ENCODE results near the gene KCNT2. TPM values are rescaled to one million over a fixed set of nuclear protein-coding genes. Genes with fewer than 3 reads are reported as not detected.

Gene KCNT2
- total and polyA plus RNA-seq, 2 of the 8 experiments (the other 6 are each of a cell fraction or from before 2014, with no cell fraction given), result 2.3 to 10.2 TPM

- no peak overlapping the region for H3K18ac ChIP-seq (ENCODE audit: extremely low read depth, low read length)
- H2AK5ac ChIP-seq (ENCODE audit: low read depth, low read length), result no peak overlapping the region
- no peak overlapping the region for H4K8ac ChIP-seq (ENCODE audit: extremely low read depth, insufficient read depth, low read length)
- ChIA-PET CTCF (ENCODE audit: partially characterized antibody) (interaction anchor here (0.6 kb wide), 1 partner anchor 393 kb away, joined by 3 read pairs; no protein-coding TSS in a partner anchor), POLR2A (ENCODE audit: partially characterized antibody) (no interaction called here)
- no peak overlapping the region for H4K91ac ChIP-seq (replicated peaks; ENCODE audit: insufficient read length, low read length)
- no peak overlapping the region for H2BK120ac ChIP-seq (replicated peaks; ENCODE audit: low read depth, low read length)
- no peak overlapping the region for H3K9ac ChIP-seq (replicated peaks in 1 of 4; ENCODE audit: extremely low read depth in 1 of 4, low read depth in 3 of 4, low read length in 3 of 4)
- H3K23ac ChIP-seq (ENCODE audit: insufficient read length), result no peak overlapping the region
- no peak overlapping the region for H3K4me3 ChIP-seq (ENCODE audit: extremely low read depth in 1 of 4, insufficient read depth in 2 of 4, low read depth in 3 of 4, low read length in 4 of 4)
- no peaks in the 10 kb centered on the region for H3K4me1 ChIP-seq (replicated peaks in 1 of 4; ENCODE audit: control insufficient read depth in 3 of 4, insufficient read depth in 4 of 4, low read length in 3 of 4)
- H3K27ac ChIP-seq (ENCODE audit: low read depth, low read length), result no peak overlapping the region
- no peak for DNase-seq (ENCODE audit: low read depth in 1 of 2, low spot score in 2 of 2)
- H3K27me3 ChIP-seq (replicated peaks in 1 of 4; ENCODE audit: control insufficient read depth in 3 of 4, extremely low read depth in 1 of 4, insufficient read depth in 3 of 4, low read length in 3 of 4), result no peaks in the 10 kb centered on the region
- H4K20me1 ChIP-seq (replicated peaks in 1 of 2; ENCODE audit: control insufficient read depth in 1 of 2, insufficient read depth in 2 of 2, low read length in 2 of 2), result no peaks in the 10 kb centered on the region
- no peak overlapping the region for H2BK20ac ChIP-seq (ENCODE audit: low read length)
- no peak overlapping the region for H2BK5ac ChIP-seq (ENCODE audit: low read depth, low read length)
- H2AFZ ChIP-seq (ENCODE audit: low read length), result no peak overlapping the region
- no peaks in the 10 kb centered on the region for H3K79me2 ChIP-seq (ENCODE audit: control insufficient read depth in 1 of 2, insufficient read depth in 2 of 2, low read length in 2 of 2)
- H3K23me2 ChIP-seq (ENCODE audit: low read depth, low read length), result no peaks in the 10 kb centered on the region
- H3K9me3 ChIP-seq (ENCODE audit: insufficient read depth in 2 of 2, low read depth in 1 of 2, low read length in 1 of 2), result no peaks in the 10 kb centered on the region
- 90% methylated on average over 3 of the region's 3 CpGs; no CpG with 5 or more reads in 1 of the 2 experiments for WGBS, 2 experiments (ENCODE audit: extremely low coverage in 1 of 2, insufficient coverage in 1 of 2, insufficient read length in 1 of 2, insufficient replicate concordance in 2 of 2, low coverage in 1 of 2, low lambda C conversion rate in 2 of 2, missing lambda C conversion rate in 1 of 2)
- no peak overlapping the region for H2BK12ac ChIP-seq (ENCODE audit: low read depth, low read length)
- H3K56ac ChIP-seq (replicated peaks; ENCODE audit: insufficient read length, low read depth, low read length), result no peak overlapping the region
- H3K4me2 ChIP-seq (ENCODE audit: insufficient read depth in 1 of 2, low read depth in 2 of 2, low read length in 2 of 2), result no peak overlapping the region
- H3K4ac ChIP-seq (replicated peaks; ENCODE audit: insufficient read length, low read depth, low read length), result no peak overlapping the region
- H3K14ac ChIP-seq (ENCODE audit: insufficient read length), result no peak overlapping the region
- H3K36me3 ChIP-seq (ENCODE audit: control insufficient read depth in 2 of 4, insufficient read depth in 4 of 4, low read length in 3 of 4), result peaks cover 0 to 11% (median 0%) of the 10 kb centered on the region in 4 experiments; a peak in 2 of 8 replicates
- no peak overlapping the region for H4K5ac ChIP-seq (ENCODE audit: insufficient read length, low read depth, low read length)
- no peaks in the 10 kb centered on the region for H3K79me1 ChIP-seq (ENCODE audit: low read depth, low read length)
- no peak for FAIRE-seq
- no peak overlapping the region for H2BK15ac ChIP-seq (ENCODE audit: low read length)
- TF ChIP-seq BACH1 (IDR thresholded peaks at IDR 0.05; ENCODE audit: low read length) (no peak), RNF2 (IDR thresholded peaks at IDR 0.05; ENCODE audit: borderline replicate concordance, low read depth, low read length, missing control alignments, poor library complexity, severe bottlenecking) (no peak), CREB1 (IDR thresholded peaks at IDR 0.05) (no peak), SIRT6 (IDR thresholded peaks at IDR 0.05; ENCODE audit: low read length) (no peak), TAF1 (IDR thresholded peaks at IDR 0.05; ENCODE audit: low read depth, low read length) (no peak), ATF2 (IDR thresholded peaks at IDR 0.05; ENCODE audit: low read length) (no peak), JUND (IDR thresholded peaks at IDR 0.05; ENCODE audit: low read length) (no peak), MAX (IDR thresholded peaks at IDR 0.05) (no peak), EP300 (IDR thresholded peaks at IDR 0.05; ENCODE audit: borderline replicate concordance in 1 of 2, low read depth in 2 of 2, low read length in 2 of 2) (no peak), RXRA (IDR thresholded peaks at IDR 0.05; ENCODE audit: insufficient read depth, low read depth, low read length) (no peak), CTBP2 (IDR thresholded peaks at IDR 0.05; ENCODE audit: borderline replicate concordance, insufficient read depth, insufficient read length, low read length) (no peak), SAP30 (IDR thresholded peaks at IDR 0.05; ENCODE audit: insufficient read depth, insufficient replicate concordance, low read length) (no peak)
These were observed 284.4 kb downstream of the KCNT2 start for GRCh38 chr1:196323869-196324268.

Measured in H1 (cell line).